Measurements from ENCODE around the gene SHISA8.
"Not testable (repeated sequence)": the region's sequence is repeated elsewhere in the genome, so short reads cannot be mapped to it uniquely, and the experiment has no call there.

Gene SHISA8

GRCh38 chr22:41898645-41899044, 16.2 kb downstream of the SHISA8 start:
- no peak for DNase-seq

- no peak for DNase-seq
Measured at GRCh38 chr22:41893591-41894375, 21.1 kb downstream of the SHISA8 start.

GRCh38 chr22:41892721-41893120, 22.2 kb downstream of the SHISA8 start:
- DNase-seq = no peak

GRCh38 chr22:41891407-41891806, 23.5 kb downstream of the SHISA8 start:
- DNase-seq = no peak

GRCh38 chr22:41888627-41889200, 26.2 kb downstream of the SHISA8 start:
- no peak for DNase-seq

GRCh38 chr22:41885516-41885915, 29.4 kb downstream of the SHISA8 start:
- DNase-seq = no peak

GRCh38 chr22:41885116-41885515, 29.8 kb downstream of the SHISA8 start:
- no peak for DNase-seq

- no peak for DNase-seq
Measured at GRCh38 chr22:41883400-41883799, 31.5 kb downstream of the SHISA8 start.

- DNase-seq = no peak
Measured at GRCh38 chr22:41880653-41881052, 34.2 kb downstream of the SHISA8 start.

- no peak for DNase-seq
Measured at GRCh38 chr22:41876675-41877074, 38.2 kb downstream of the SHISA8 start.

- peak; percentile 24 for DNase-seq
Measured at GRCh38 chr22:41876275-41876674, 38.6 kb downstream of the SHISA8 start.

- peak; percentile 14 for DNase-seq
Measured at GRCh38 chr22:41875531-41876270, 39.2 kb downstream of the SHISA8 start.

GRCh38 chr22:41874090-41874489, 40.8 kb downstream of the SHISA8 start:
- no peak for DNase-seq

- DNase-seq = no peak
Measured at GRCh38 chr22:41873391-41873790, 41.5 kb downstream of the SHISA8 start.

- no peak for DNase-seq
Measured at GRCh38 chr22:41870786-41871185, 44.1 kb downstream of the SHISA8 start.

GRCh38 chr22:41870081-41870480, 44.8 kb downstream of the SHISA8 start:
- not testable (repeated sequence) for DNase-seq

GRCh38 chr22:41868556-41868955, 46.3 kb downstream of the SHISA8 start:
- DNase-seq = no peak

- DNase-seq = no peak
Measured at GRCh38 chr22:41863472-41863871, 51.4 kb downstream of the SHISA8 start.

- DNase-seq = no peak
Measured at GRCh38 chr22:41862530-41863266, 52.2 kb downstream of the SHISA8 start.

GRCh38 chr22:41862160-41862529, 52.7 kb downstream of the SHISA8 start:
- no peak for DNase-seq
